Measurements from ENCODE around the gene CDC5L.

GRCh38 chr6:44411141-44411540, 23.6 kb downstream of the CDC5L start:
- TF ChIP-seq, protein P1, sequence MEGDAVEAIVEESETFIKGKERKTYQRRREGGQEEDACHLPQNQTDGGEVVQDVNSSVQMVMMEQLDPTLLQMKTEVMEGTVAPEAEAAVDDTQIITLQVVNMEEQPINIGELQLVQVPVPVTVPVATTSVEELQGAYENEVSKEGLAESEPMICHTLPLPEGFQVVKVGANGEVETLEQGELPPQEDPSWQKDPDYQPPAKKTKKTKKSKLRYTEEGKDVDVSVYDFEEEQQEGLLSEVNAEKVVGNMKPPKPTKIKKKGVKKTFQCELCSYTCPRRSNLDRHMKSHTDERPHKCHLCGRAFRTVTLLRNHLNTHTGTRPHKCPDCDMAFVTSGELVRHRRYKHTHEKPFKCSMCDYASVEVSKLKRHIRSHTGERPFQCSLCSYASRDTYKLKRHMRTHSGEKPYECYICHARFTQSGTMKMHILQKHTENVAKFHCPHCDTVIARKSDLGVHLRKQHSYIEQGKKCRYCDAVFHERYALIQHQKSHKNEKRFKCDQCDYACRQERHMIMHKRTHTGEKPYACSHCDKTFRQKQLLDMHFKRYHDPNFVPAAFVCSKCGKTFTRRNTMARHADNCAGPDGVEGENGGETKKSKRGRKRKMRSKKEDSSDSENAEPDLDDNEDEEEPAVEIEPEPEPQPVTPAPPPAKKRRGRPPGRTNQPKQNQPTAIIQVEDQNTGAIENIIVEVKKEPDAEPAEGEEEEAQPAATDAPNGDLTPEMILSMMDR (IDR thresholded peaks at IDR 0.05), result no peak
- no peak for TF ChIP-seq POLR2A (IDR thresholded peaks at IDR 0.05)

All from heart left ventricle (tissue), 13 donors.